Epithelial cell of proximal tubule (primary cell): ENCODE results near the gene LMBR1. TPM values are rescaled to one million over a fixed set of nuclear protein-coding genes. Genes with fewer than 3 reads are reported as not detected.

Experiments
- DNase-seq: peaks from one replicate; pipeline ENCODE4 v3.0.0-alpha.2; 2011; ENCODE audit warnings: low read depth
- H3K4me3 ChIP-seq: 2 replicates; pipeline ENCODE4 v1.5.1; 2011; ENCODE audit warnings: low read depth, mild to moderate bottlenecking, low read length
- CTCF ChIP-seq: conservative IDR thresholded peaks from 2 replicates; pipeline ENCODE4 v1.5.1; 2012; ENCODE audit warnings: low read depth, mild to moderate bottlenecking, low read length
- total RNA-seq: library from RNA; depleted of rRNA; stranded (reverse); fragments of >200 nt; gene quantifications from 2 replicates; pipeline ENCODE4 v1.2.3, GENCODE V29; 2015

Gene LMBR1
- total RNA-seq, 1 donor from 2014 or later, result 34.6 TPM

GRCh38 chr7:156766666-156767065 is 126.3 kb downstream of the LMBR1 start:
- TF ChIP-seq CTCF, result no peak
- H3K4me3 ChIP-seq, result no peak overlapping the region
- DNase-seq, result no peak

- TF ChIP-seq CTCF, result no peak
- DNase-seq, result no peak
These were observed 126.9 kb downstream of the LMBR1 start for GRCh38 chr7:156765901-156766656.

DNA sequence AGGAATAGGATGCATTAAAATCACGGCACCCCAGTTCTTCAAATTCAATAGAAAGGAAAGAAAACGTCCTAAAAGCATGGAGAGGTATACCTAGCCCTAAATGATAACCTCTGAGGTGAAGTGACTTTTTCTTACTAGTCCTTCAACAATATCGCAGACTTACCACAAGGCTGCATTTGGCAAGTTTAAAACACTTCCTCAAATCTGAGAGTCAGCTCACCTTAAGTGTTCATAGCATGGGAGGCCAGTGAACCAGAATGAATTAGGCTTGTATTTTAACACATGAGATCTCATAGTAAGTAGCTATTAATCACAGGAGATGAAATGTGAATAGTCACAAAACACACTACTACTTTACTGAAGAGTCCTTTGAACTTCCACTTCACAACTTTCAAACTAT is 128.2 kb downstream of the LMBR1 start:
- DNase-seq, result no peak
- no peak overlapping the region for H3K4me3 ChIP-seq
- no peak for TF ChIP-seq CTCF

More at GRCh38 chr7:156765901-156766656, 126.9 kb downstream of the LMBR1 start:
- H3K4me3 ChIP-seq, result no peak overlapping the region

DNA sequence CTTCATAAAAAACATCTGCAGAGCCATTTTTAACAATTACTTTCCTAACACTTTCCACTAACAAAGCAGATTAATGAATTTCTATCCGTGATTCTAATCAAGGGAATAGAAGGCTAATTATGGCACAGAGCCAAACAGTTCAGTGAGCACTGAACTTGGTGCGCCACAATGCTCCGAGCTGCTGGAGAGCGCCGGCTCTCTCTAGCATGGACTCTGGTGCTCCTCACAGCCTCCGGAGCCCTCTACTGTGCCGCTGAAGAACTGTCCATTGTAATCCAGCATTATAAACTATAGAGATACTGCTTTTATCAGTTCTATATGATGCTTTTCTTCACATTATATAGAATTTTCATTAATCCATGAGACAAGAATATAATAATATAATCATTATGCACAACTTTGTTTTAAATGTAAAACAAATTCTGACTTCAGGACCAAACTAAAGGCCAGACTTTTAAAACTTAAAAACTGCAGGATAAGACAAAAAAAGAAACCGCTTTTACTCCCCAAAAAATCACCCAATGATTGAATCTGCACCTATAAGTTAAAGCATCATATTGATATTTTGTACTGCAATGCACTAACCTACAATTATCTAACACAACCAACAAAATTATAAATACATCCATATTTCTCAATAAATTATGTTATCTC is 128.8 kb downstream of the LMBR1 start:
- no peak overlapping the region for H3K4me3 ChIP-seq
- peak; percentile 18 for DNase-seq
- TF ChIP-seq CTCF, result peak; percentile 85

DNA sequence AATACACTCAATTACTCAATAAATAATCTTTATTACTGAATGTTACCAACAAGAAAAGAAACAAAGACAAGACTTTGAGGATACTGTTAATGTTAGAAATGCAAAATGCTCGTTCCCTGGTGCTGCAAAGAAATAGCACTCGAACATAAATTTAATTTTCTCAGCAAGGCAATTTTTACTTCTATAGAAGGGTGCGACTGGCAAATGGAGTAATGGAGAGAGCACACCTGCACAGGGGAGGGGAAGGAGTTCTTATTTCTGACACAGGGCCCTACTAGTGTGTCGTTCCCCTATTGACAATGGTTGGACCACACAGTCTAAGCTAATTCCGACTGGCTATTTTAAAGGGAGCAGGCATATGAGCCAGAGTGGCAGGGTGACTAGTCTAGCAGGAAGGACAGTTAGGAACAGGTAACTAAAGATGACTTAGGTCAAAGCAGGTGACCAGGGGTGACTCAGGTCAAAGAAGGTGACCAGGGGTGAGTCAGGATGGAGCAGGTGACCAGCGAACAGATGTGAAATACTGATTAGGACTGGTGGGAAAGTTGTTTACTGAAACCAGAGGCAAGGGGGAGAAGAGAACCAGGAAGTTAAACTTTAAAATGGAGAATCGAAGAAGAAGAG is 133.3 kb downstream of the LMBR1 start:
- DNase-seq, result no peak
- TF ChIP-seq CTCF, result no peak
- no peak overlapping the region for H3K4me3 ChIP-seq

- no peak for TF ChIP-seq CTCF
- DNase-seq, result no peak
These were observed 133.8 kb downstream of the LMBR1 start for GRCh38 chr7:156759143-156759542.

More at GRCh38 chr7:156759143-156759542, 133.8 kb downstream of the LMBR1 start:
- H3K4me3 ChIP-seq, result no peak overlapping the region
